HT-29 (cell line): Measurements from ENCODE around the gene NR3C2. TPM values are rescaled to one million over a fixed set of nuclear protein-coding genes. Genes with fewer than 3 reads are reported as not detected.

Experiments used
- DNase-seq: peaks from one replicate; pipeline ENCODE4 v3.0.0-alpha.2; 2015; ENCODE audit warnings: low spot score
- total RNA-seq: library from RNA; depleted of rRNA; stranded (reverse); fragments of >200 nt; shearing (Covaris generic); gene quantifications from 2 replicates; pipeline ENCODE4 v1.2.3, GENCODE V29; 2014

Gene NR3C2
- total RNA-seq, 1 experiment from 2014 or later = 2.5 TPM

DNA sequence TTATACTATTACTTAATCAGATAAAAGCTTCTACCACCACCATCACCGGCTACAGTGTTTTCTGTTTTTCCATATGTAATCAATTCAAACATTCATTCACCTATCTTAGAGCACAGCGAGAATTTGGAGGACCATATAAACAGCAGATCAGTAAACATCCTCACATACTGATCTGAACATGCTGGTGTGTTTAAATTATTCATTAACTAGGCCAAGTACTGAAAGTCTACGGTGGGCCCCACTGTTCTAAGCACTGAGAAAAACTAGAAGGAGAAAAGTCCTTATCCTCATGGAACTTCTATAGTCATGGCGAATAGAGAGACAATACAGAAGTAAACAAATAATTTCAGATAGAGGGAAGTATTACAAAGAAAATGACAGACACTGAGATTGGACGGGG, 176.6 kb downstream of the NR3C2 start:
- no peak for DNase-seq

DNA sequence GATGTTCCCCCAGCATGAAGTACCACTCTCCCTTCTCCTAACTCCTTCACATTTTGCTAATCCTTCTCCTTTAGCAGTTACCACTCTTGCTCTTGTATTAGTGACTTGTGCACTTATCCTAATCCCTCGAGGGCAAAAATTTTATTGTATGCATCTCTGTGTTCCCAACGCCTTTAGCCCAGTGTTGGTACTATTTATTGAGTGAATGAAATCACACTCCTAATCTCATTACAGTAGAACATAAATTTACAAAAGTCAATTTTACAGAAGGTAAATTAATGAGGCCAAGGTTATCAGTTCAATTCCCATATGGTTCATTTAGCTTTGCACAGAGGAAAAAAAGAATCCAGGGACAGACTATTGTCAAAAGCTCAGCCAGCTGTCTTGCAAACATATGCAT, 178.4 kb downstream of the NR3C2 start:
- no peak for DNase-seq

GRCh38 chr4:148263127-148263526, 179.1 kb downstream of the NR3C2 start:
- DNase-seq = no peak

DNA sequence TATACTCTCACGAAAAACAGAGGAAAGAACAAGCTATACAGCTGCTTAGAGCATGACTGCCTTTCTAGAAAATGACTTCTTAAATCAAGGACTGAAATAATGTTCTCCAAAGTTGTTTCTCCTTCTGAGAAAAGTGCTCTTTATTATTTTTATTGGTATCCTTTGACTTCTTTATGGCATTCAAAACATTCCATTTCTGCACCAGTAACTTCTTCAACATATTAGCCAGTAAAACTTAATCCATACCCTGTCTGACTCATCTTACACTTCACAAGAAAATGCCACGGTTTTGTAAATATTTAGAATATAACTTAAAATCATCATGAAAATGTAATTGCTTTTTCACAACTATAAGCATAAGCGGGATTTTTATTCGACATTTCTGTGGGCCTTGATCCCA, 180.4 kb downstream of the NR3C2 start:
- no peak for DNase-seq

- DNase-seq = no peak
Measured at GRCh38 chr4:148259841-148260240, 182.4 kb downstream of the NR3C2 start.

- DNase-seq = no peak
Measured at GRCh38 chr4:148258535-148258934, 183.7 kb downstream of the NR3C2 start.

GRCh38 chr4:148255344-148255720, 186.9 kb downstream of the NR3C2 start:
- no peak for DNase-seq

- DNase-seq = no peak
Measured at GRCh38 chr4:148254621-148255343, 187.4 kb downstream of the NR3C2 start.

GRCh38 chr4:148253768-148254167, 188.4 kb downstream of the NR3C2 start:
- DNase-seq = no peak

DNA sequence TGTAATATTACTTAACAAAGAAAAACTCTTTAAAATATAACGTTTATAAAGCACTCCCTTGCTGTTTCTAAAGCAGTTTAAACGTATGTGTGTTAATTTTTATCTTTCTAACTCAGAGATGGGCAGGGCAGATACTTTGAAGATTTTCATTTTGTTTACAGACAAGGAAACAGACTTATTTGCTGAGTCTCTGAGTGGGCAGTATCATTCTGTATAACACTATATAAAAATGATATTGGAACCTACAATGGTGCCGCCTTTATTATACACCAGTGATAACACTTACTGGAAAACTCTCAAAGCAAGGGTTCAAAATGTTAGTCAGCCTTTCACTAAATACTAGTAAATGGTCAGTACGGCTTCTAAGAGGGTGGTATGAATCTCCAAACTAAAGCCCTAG, 193.4 kb downstream of the NR3C2 start:
- DNase-seq = no peak

- DNase-seq = no peak
Measured at GRCh38 chr4:148245015-148245414, 197.2 kb downstream of the NR3C2 start.

DNA sequence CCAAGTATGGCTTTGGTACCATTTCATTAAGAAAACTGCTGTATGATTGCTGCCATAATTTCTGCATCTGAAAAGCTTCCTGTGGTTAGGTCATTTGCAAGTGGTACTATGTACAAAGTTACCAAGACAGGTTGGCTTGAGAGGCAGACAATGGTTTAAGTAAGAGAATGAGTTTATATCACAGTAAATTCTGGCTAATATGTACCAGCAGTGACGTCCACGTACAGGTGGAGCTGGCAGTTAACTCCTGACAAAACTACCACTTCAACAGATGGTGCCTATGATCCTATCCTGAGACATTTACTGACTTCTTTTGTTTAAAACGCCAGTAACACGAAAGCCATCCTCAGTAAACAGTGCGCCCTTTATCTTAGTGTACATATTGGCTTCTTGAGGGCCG, 198.4 kb downstream of the NR3C2 start:
- DNase-seq = no peak

- no peak for DNase-seq
Measured at GRCh38 chr4:148240241-148240640, 202.0 kb downstream of the NR3C2 start.

- peak; percentile 1 for DNase-seq
Measured at GRCh38 chr4:148239494-148239985, 202.7 kb downstream of the NR3C2 start.

GRCh38 chr4:148238811-148239493, 203.3 kb downstream of the NR3C2 start:
- no peak for DNase-seq

- no peak for DNase-seq
Measured at GRCh38 chr4:148238086-148238485, 204.1 kb downstream of the NR3C2 start.

DNA sequence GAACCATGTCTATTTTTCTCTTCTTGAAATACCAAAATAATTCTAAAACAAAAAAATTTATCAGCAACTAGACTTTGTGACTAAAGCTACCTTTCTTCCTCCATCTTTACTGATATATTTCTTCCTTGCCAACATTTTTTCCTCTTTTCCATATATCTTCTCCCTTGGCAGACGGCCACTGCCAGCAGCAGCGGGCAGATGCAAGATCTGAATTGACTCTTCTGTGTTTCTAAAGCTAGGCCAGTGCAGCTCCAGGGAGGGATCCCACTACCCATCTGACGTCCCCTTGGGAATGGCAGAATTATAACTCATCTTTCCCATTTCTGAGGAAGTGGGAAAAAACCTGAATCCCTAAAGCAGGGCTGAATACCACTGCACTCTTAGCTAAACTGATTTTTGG, 206.4 kb downstream of the NR3C2 start:
- no peak for DNase-seq

DNA sequence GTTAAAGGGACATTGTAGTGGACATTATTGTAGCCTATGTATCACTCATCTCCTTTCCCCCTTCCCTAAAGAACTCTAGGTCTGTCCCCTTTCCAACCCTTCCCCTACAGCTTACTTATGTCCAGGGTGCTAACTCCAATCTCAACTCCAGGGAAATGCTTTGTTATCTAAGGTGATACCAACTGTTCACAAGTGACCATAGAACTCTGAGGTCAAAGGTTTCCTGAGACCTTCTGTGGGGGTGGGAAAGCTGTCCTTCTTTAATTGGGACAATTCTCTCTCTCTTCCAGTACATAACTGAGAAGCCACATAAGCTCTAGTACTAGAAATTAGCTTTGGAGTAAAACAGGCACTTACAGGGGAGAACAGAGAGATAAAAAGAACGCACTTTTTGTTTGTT, 212.4 kb downstream of the NR3C2 start:
- DNase-seq = no peak

- no peak for DNase-seq
Measured at GRCh38 chr4:148229028-148229427, 213.2 kb downstream of the NR3C2 start.

- no peak for DNase-seq
Measured at GRCh38 chr4:148227147-148227546, 215.1 kb downstream of the NR3C2 start.

- no peak for DNase-seq
Measured at GRCh38 chr4:148226341-148226740, 215.9 kb downstream of the NR3C2 start.

- no peak for DNase-seq
Measured at GRCh38 chr4:148225639-148226038, 216.6 kb downstream of the NR3C2 start.

GRCh38 chr4:148224476-148224875, 217.7 kb downstream of the NR3C2 start:
- DNase-seq = no peak
